ENCODE results near the gene USP1.
A peak's percentile ranks its signal among the peaks of the same experiment; 100 is the strongest.

USP1 gene, protein sequence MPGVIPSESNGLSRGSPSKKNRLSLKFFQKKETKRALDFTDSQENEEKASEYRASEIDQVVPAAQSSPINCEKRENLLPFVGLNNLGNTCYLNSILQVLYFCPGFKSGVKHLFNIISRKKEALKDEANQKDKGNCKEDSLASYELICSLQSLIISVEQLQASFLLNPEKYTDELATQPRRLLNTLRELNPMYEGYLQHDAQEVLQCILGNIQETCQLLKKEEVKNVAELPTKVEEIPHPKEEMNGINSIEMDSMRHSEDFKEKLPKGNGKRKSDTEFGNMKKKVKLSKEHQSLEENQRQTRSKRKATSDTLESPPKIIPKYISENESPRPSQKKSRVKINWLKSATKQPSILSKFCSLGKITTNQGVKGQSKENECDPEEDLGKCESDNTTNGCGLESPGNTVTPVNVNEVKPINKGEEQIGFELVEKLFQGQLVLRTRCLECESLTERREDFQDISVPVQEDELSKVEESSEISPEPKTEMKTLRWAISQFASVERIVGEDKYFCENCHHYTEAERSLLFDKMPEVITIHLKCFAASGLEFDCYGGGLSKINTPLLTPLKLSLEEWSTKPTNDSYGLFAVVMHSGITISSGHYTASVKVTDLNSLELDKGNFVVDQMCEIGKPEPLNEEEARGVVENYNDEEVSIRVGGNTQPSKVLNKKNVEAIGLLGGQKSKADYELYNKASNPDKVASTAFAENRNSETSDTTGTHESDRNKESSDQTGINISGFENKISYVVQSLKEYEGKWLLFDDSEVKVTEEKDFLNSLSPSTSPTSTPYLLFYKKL

DNA sequence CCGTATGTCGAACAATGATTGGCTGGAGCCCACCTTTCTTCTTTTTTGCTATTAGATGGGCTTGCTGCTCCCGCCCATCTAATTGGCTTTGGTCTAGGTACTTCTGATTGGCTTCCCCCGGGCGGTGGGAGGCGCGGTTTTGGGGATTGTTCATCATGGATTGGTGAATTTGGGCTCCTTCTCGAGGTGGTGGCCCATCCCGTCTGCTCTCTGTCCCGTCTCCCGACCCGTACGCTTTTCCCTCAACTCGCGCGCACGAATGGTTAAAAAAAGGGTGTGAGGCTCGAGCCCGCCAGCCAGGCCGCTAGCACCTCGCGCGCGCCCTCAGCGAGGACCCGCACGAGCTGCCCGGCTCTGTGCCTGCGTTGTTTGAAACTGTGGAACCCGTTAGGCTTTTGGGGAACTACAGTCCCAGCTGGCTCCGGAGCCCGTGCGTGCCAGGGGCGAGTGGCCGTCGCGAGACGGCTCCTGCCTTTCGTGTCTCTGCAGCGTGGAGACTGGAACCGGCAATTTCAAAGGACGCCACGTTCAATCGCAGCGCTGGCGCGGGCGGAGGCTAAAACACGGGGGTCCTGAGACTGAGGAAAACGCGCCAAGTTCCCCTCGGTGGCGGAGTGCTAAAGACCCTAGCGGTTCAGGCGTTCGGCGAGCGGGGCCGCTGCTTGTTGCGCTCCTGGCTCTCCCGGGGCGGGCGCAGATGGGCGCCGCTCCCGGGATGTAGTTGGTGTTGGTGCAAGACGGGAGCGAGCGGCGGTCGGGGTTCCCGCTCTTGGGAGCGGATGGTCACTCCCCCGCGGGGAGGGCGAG lies at the start of gene USP1:
Gene USP1, plus strand, starts transcription at position 584 of the 807 bp plus-strand sequence. CDS start 2,819 bp downstream, outside the sequence.
- peak; percentile 99 for DNase-seq

DNA sequence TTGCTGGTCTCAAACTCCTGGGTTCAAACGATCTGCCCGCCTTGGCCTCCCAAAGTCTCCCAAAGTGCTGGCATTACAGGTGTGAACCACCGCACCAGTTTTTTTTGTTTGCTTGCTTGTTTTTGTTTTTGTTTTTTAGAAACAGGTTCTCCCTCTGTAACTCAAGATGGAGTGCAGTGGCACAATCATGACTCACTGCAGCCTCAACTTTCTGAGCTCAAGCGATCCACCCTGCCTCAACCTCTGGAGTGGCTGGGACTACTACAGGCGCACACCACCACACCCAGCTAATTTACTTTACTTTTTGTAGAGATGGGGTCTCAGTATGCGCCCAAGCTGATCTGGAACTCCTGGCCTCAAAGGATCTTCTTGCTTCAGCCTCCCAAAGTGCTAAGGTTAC lies 47.3 kb upstream of the USP1 start:
- DNase-seq = no peak

DNA sequence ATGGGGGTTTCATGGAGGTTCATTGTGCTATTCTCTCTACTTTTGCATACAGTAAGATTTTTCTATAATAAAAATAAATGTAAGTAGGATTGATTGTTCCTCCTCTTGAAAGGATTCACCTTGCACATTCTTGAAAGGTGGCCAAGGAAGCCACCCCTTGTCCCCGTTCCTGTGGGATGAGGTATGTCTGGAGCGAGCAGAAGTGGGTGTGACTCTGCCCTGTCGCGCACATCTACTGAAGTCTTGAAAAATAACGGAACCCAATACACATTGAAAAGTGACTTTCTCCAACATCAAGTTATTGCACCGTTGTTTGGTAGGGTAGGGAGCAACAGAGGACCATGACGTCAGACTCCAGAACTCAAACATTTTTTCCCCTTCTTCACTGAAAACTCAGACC lies 46.8 kb upstream of the USP1 start:
- DNase-seq = no peak

DNA sequence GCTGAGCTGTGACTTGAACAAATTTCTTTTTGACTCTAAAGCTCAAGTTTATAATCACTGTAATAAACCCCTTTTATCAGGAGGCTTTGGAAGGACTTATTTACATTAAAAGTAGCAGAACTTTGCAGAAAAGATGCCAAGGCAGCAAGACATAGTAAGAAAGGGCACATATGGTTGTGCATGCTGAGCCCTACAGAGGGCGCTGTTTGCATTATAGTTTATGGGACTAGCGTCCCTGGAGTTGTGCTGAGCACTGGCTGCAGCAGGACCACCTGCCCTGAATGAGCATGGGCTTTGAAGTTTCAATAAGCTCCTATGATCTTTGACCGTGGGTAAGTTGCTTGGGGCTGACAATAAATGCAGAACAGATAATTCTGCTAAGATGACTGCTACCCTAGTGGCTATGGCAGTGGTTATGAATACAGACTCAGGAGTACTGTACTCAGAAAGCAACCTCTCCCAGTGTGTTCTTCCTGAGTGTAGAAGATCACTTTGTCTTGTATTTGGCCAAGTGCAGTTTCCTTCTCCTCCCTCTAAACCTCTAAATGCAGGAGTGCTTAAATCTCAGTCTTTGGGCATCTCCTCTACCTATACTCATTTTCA lies 45.4 kb upstream of the USP1 start:
- peak; percentile 66 for DNase-seq

DNA sequence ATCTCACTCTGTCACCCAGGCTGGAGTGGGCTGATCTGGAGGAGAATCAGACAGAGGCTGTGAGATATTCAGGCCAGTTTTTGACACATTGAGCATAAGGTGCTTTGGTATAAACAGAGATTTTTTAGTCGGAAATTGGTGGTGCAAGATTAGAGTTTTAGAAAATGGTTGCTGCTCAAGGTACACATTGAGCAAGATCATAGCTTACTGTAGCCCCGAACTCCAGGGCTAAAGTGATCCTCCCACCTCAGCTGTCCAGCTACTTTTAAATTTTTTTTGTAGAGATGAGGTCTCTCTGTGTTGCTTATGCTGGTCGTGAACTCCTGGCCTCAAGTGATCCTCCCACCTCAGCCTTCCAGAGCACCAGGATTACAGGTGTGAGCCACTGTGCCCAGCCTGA lies 43.9 kb upstream of the USP1 start:
- no peak for DNase-seq

DNA sequence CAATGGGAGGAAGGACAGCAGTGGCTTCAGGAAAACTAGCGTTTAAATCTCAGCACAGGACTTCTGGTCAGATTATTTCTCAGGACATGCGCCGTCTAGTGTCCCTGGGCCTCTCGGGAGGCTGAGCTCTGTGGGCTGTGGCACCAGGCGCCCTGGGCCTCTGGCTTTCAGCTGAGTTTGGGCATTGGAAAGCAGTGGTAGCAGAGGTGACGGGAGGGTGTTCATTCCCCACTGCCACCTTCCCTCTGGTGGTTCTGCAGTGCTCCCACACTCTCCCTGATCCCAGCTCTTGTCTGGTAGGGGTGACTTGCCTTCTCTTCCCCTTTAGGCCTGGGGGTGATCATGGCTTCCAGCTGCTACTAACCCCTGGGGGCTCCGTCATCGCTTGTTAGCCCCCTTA lies 42.2 kb upstream of the USP1 start:
- no peak for DNase-seq

DNA sequence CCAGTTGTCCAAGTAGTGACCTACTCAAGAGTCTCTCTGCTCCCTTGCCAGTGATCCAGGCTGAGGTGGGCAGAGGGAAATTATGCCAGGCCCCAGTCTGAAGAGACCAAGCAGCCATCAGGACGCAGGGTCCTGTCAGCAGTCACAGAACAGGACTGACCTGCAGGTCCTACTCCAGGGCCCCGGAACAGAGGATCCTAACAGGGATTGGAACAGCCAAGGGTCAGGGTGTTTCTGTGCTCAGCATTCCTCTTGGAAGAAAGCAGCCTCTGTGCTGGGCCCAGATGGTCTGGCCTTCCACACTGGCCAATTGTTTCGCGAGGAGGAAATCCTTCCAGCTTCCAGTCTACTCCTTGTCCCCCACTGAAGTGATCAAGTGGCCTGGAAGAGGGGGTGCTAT lies 41.6 kb upstream of the USP1 start:
- no peak for DNase-seq

DNA sequence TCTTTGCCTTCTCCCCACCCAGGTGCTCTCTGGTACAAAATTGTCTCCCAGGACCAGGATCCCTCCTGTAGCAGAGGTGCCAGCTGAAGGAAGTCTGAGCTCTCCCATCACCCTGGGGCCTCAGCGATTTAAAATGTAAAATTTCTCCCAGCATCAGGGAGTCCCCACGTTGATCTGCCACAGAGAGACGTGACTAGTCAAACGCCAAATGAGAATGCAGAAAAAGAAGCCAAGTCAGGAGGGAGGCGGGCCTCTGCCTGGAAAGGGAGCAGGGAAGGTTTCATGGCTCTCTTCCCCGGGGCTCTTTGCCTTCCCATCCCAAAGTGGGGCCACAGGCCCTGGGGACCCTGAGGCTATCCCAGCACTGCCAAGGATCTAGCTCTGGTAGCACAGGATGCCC lies 40.0 kb upstream of the USP1 start:
- no peak for DNase-seq

DNA sequence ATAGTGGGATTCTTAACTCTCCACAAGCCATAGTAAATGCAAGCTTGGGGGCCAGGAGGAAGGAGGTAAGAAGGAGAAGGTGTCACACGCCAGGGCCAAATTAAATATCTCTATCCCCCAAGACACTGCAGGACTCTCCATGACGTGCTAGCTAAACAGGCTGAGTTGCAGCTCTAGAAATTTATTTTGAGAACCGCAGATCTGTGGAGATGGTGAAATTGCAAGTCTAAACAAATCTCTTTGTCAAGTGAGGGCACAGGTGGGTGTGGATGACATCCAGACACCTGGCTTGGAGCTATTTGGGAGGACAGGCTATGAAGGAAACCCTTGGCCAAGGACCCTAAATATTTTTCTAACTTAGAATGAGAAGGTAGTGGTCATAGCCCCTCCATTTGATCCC lies 39.5 kb upstream of the USP1 start:
- DNase-seq = no peak

DNA sequence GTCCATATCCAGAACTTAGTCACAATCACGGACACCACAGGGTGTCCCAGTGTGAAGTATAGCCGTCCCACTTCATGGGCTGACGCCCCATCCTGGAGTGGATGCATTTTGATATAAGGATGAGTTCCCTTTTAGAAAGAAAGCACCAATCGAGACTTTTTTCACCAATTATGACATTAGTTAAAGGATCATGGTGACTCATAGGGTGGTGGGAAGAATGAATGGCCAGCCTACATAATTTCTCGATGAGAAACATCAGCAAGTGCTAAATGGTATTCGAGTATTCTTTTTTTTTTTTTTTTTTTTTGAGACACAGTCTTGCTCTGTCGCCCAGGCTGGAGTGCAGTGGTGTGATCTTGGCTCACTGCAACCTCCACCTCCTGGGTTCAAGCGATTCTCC lies 38.5 kb upstream of the USP1 start:
- no peak for DNase-seq

DNA sequence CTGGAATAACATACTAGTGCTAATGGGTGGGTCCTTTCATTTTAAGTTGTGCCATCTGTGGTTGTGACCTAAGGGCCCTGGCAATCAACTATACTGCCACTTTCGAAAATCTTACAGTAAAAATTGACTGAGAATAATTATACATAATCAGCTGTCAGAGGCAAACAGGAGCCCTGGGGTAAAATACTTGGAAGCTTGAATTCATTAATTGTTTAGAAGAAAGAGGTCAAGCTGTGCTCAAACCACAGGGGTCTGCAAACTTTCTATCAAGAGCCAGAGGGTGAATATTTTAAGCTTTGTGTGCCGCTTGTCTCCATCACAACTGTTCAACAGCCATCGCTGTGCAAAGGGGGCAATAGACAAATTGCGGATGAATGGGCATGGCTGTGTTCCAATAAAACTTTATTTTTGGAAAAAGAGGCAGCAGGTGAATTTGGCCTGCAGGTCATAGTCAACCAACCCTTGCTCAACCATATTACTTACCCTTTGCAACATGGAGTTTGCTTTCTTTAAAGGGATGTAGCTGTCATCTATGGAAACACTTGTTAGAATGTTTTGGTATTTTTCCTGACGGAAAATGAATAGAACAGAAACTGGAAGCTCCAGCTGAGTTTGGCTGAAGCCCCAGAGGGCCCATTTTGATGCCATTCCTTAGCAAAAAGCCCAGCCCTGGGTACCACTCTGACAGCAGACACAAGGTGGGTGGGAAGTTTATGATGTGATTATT lies 35.7 kb upstream of the USP1 start:
- no peak for DNase-seq

DNA sequence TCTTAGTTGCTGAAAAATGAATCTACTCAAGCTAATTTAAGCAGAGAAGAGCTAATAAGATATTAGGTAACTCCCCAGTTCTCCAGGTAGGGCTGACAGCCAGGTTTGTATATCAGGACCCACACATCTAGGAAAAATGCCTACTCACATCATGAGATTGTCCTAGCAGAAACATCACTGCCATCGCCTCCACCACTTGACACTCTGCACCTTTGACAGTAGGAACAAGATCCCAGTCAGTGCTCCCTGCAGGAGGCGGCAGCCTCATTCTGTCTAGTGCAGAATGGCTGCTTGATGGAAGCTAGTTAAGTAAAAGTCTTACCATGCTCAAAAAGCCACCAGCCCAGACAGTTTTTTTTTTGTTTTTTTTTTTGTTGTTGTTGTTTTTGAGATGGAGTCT lies 31.6 kb upstream of the USP1 start:
- DNase-seq = no peak

DNA sequence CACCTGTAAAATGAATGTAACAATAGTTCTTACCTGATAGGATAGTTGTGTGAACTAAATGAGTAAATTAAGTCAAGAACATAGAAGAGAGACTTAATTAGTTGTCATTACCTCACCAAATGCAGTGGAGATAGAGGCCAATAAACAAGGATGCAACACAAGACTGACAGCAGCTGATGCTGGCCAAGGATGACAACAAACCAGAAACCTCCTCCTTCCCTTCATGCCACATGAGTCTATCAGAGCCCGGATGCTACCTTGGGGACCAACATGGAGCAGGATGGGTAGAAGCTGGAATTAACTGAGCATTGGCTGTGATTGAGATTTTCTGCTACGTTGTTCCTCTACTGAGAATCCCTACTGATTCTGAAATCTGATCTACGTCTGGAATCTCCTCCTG lies 30.3 kb upstream of the USP1 start:
- DNase-seq = no peak

DNA sequence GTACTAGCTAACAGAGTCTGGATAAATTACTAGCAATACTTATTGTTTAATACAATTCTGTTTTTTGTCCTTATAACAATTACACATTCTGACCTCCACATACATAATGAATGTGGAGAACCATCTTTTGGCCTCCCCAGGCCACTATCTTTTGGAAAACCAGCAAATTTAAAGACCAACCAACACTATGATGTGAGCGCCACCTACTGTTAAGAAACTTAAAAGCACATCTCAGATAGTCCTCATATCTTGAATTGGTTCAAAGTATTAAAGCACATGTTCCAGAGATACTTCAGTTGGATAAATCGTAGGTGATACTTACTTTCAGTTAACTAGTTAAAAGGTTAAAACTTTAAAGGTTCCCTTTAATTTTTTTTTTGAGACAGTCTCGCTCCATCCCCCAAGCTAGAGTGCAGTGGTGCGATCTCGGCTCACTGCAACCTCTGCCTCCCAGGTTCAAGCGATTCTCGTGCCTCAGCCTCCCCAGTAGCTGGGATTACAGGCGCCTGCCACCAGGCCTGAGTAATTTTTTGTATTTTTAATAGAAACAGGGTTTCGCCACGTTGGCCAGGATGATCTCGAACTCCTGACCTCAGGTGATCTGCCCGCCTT lies 29.3 kb upstream of the USP1 start:
- DNase-seq = no peak

DNA sequence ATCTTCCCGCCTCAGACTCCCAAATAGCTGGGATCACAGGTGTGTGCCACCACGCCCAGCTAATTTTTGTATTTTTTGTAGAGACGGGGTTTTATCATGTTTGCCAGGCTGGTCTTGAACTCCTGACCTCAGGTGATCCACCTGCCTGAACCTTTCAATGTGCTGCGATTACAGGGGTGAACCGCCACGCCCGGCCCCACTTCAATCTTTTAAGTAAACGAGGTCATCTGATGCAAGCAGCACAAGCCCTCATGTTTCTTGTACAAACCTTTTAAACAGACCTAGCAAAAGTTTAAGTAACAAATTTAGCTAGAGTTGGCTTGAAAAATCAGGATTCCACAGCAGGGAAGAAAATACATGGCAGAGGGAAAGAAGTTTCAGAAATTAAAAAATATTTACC lies 21.2 kb upstream of the USP1 start:
- no peak for DNase-seq

DNA sequence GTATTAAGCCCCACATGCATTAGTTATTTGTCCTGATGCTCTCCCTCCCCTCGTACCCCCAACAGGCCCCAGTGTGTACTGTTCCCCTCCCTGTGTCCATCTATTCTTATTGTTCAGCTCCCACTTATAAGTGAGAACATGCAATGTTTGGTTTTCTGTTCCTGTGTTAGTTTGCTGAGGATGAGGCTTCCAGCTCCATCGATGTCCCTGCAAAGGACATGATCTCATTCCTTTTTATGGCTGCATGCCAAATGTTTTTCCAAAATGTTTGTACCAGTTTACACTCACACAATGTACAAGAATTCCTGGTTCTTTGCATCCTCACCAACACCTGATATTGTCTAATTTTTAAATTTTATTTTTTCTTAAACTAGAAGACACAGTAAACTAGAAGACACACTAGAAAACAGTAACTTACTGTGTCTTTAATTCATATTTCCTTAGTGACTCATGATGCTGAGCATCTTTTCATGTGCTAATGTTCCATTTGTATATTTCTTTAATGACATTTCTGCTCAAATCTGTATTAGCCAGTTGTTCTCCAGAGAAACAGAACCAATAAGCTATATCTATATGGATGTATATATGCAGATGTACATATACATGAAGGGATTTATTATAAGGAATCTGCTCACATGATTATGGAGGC lies 19.4 kb upstream of the USP1 start:
- no peak for DNase-seq

DNA sequence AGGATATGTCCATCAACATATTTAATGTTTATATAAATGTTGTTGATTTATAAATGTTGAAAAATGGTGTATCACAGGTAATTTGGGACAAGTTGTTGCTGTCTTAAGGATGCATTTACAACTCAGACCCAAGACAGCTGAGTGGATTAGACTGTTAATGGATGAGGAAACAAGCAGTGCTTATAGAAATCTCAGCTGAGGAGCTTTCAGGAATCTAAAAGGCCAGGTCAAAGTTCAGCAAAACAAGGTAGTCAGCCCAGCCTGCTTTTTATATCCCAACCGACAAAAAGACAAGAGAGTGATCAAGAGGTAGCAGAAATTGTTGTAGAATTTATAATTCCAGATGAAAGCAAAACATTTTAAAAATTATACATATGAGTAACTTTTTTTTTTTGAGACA lies 16.6 kb upstream of the USP1 start:
- no peak for DNase-seq

DNA sequence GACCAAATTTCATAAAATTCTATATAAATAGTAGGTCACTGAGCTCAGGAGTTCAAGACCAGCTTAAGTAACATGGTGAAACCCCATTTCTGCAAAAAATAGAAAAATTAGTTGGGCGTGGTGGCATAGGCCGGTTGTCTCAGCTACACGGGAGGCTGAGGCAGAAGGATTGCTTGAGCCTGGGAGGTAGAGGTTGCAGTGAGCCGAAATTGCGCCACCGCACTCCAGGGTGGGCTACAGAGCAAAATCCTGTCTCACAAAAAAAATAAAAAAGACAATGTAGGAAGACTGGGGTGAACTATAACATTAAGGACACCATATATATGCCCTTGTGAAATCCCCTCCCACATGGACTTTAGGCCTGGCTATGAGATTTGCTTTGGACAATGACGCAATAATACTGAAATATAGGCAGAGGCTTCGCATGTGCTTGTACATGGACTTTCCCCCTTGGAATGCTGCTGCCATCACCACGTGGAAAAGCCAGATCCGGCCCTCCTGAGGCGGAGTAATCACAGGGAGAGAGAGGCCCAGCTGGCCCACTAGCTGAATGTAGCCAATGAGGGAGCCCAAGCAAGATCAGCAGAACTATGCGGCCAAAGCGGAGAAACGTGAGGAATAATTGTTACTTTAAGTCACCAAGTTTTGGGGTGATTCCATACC lies 13.1 kb upstream of the USP1 start:
- no peak for DNase-seq

DNA sequence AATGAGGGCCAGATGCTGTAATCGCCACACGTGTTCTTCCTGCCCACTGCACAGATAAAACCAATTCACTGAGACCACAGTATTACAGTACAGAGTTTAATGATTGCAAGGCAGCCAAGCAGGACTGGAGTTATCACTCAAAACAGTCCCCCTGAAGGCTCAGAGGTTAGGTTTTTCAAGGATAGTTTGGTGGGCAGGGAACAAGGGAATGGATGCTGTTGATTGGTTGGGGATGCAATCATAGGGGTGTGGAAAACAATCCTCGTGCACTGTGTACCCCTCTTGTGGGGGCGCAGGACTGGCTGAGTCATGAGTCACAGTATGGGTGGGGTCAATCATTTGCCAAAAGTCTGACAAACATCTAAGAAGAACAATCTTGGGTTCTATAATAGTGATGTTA lies 12.4 kb upstream of the USP1 start:
- DNase-seq = no peak

DNA sequence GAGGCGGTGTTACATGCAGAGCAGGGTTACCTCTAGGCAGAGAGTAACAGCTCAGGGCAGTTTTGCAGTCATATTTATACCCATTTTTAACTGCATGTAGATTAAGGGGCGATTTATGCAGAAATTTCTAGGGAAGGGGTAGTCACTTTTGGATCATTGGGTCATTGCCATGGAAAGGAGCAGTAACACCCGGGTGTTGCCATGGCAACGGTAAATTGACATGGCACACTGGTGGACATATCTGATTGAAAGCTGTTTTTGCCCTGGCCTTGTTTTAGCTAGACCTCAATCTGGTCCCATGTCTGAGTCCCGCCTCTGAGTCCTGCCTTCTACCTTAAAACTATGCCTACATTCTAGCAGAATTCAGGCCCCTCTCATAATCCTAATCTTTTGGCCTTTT lies 11.8 kb upstream of the USP1 start:
- DNase-seq = no peak

DNA sequence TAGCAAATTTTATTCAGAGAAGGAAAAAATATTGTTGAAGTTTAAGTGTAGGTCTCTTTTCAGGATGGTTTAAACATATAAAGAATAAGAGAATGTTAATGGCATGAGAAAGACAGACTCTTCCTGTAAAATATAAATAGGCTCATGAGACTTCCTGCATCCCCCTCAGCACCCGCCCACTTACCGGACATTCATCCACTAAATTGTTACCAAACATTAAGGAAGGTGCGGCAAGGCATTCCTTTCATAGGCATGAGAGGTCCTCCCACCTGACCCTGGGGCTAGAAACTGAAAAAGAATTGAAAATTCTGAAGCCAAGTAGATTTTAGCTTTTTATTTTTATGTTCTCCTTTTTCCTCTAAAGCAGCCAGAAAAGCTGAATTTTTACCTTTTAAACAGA lies 10.6 kb upstream of the USP1 start:
- DNase-seq = no peak

All from activated effector memory CD4-positive, alpha-beta T cell treated with anti-CD3 and anti-CD28 coated beads, Interleukin-2, amount 50 U/mL, for 16 hours (primary cell).